Activated CD4-positive, CD25-positive, alpha-beta regulatory T cell treated with anti-CD3 and anti-CD28 coated beads, Interleukin-2, amount 50 U/mL, for 24 hours (primary cell): ENCODE data around the gene RNF31.
"Not testable (repeated sequence)": the region's sequence is repeated elsewhere in the genome, so short reads cannot be mapped to it uniquely, and the experiment has no call there.

Experiments used
- ATAC-seq, 2 donors: fragments of 150-1000 bp; cut with Tn5 transposase; one replicate each; pipeline ENCODE4 v1.10.0; 2021; ENCODE audit warnings: mild to moderate bottlenecking in 1 of 2, moderate library complexity in 1 of 2

RNF31 gene

DNA sequence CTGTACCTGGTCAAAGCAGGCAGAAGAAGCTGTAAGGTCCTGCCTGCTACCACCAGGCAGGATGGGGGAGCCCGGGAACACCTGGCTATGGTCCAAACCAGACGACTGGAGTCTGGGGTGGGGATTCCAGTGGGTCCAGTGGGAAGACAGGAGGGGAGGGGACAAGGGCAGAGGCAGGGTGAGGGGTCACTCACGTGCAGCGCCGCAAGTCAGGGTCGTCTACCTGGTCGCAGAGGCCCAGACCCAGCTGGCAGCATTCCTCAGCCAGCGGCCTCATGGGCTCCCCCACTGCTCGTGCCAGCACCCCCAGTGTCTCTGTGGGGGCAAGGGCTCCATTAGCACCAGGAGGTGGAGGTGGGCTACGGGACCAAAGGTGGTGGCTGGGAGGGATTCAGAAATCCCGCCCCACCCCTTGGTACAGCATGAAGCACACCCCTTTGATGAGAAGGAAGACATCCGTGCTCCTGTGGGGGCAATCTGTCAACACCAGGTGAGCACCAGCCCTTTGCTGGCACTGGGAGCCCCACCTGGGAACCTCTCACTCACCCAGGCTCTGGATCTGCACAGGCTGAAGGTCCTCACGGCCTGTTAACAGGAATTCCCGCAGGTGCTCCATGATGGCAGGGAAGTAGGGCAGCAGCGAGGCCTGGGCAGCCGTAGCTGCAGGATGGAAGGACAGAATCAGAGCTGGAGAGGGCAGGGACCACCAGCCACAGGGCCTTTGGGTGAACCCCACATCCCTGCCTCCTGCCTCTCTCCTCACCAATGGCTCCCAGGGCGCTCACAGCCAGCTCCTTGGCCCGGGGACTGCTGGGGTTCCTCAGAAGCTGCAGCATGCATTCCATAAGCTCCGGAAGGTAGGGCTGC is 37.0 kb downstream of the RNF31 start:
- ATAC-seq: no peak

DNA sequence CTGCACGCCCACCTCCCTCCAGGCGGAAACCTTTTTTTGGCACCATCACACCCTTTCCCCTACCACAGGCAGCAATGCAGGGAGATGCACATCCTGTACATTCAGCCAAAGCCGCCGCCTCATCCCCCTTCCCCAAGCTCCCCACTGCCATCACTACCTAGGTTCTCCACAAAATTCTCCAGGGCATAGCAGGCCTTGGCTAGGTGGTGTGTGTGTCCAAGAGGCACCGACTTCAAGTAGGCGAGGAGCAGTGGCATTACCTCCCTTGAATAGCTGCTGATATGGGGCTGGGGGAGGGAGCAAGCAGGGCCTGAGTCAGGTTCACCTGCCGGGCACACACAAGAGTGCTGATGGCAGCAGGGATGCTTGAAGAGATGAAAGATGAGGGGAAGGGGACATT is 37.7 kb downstream of the RNF31 start:
- no peak for ATAC-seq

DNA sequence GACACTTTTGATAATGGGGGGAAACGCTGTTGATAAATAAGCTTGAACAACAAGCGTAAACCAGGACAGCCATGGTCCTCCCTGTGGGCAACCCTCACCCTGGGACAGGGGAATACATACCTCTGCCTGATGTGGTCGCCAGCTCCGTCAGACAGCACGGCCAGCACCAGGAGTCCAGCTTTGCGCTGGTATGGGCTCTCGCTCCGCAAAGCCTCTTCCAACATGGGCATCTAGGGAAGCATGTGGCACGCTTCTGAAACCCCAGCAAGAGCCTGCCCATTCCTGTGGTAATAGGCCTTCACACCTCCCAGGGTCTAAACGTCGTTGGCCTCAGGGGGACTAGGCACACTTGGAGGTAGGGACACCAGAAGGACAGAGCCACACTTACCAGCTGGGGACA is 38.4 kb downstream of the RNF31 start:
- ATAC-seq: no peak

DNA sequence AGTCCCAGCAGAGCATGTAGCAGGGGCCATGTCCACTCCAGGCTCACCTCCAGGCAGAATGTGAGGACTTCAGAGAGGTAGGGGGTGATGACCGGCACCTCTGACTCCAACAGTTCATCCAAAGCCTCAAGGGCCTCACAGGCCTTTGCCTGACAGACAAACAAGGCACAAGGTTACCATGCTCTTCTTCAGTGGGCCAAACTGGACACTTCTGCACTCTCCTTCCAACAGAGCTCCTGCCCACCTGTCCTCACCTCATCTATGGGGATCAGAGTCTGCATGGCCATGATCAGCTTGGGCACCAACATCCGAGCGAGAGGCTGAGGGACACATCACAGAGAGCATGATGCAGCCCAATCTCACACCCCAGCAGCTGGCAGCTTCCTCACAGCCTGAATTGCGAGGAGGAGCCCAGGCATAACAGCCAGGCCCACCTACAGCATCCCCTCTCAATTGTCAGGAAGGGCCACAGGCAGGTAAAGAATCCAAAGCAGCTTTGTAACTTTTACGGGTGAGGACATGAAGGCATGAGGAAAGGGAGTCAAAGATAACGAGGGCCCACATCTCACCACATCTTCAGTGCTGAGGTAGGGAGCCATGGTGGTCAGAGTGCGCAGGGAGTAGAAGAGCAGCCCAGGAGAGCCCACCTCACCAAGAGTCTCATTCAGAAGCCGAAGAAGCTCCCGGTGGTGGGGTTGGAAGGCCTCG is 39.7 kb downstream of the RNF31 start:
- ATAC-seq: no peak

DNA sequence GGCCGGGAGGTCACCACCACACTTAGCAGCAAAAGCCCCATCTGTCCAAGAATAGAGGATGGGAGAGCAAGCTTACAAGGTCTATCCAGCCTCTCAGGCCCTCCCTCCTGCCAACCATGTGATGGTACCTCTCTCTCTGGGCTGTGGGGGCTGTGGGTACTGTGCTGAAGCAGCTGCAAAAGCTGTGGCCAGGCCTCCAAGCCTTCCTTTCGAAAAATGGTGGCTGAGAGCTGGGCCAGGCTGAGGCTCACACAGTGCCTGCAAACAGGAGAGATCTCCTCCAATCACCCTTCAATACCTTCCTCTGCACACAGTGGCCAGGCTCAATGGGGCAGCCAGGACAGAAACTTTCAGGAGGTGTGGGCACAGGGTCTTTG is 40.2 kb downstream of the RNF31 start:
- no peak for ATAC-seq

DNA sequence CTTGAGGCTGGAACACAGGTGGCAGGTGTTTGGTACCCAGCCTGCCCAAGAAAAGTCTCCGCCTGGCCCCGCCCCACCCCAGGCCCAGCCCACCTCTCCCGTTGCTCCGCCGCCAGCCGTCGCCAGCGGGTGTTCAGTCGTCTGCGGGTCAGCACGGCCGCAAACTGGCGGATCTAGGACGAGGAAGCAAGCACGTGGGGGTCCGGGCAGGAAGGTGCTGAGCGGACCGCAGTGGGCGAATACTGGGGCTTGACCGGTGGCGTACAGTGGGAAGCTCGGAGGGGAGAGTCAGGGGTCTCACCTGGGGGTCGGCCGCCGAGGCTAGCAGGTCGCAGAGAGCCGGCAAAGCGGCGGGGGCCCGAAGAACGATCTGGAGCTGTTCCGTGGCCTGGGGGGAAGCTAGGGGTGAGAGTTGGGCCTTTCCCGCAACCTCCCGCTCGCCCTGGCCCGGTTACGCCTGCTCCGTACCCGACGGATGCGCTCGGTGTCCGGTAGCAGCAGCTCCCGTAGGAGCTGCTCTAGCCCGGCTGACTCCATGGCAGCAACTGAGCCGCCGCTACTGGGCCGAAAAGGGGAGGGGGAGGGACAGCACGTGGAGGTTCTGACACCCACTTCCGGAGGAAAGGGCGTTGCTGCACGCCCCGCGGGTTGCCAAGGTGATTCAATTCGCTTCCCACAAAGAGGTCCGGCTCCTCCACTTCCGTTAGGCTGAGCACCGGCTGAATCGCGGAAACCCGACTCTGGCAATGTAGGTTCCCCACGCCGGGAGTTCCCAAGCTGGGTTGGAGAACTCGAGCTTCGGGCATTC is 41.2 kb downstream of the RNF31 start, which contains the start of gene IPO4:
Gene IPO4, minus strand, starts transcription at position 566 of the 808 bp plus-strand sequence. Its CDS starts 29 bp downstream, at position 537.
- ATAC-seq: peak; percentile 93 to 94

DNA sequence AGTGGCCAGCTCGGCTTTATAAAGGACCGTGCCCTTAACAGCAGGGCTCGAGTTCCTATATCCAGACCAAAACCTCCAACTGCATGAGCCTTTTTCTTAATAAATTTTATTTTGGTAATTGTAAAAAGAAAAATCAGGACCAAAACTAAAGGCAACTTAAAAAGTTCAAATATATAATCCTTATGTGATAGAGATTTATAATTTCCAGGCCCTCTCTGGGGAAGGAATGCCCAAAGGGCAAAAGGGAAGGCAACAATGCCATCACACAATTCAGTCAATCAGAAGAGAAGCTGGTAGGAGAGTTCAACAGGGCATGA is 41.7 kb downstream of the RNF31 start:
- ATAC-seq: no peak

DNA sequence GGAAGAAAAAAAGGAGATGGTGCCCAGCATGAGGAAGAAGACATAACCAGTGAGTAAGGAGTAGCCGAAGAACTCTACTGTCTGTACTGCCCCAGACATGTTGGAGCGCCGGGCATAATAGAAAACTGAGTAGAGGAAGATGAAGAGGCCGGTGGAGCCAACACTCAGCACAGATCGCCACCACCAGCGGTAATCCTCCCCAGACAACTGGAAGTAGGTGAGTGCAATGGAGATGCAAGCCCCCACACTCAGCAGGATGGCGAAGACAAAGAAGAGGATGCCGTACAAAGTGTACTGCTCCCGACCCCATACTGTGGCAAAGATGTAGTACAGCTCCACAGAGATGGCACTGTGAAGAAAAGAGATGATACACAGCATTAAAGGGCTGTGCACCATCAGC is 42.2 kb downstream of the RNF31 start:
- no peak for ATAC-seq

DNA sequence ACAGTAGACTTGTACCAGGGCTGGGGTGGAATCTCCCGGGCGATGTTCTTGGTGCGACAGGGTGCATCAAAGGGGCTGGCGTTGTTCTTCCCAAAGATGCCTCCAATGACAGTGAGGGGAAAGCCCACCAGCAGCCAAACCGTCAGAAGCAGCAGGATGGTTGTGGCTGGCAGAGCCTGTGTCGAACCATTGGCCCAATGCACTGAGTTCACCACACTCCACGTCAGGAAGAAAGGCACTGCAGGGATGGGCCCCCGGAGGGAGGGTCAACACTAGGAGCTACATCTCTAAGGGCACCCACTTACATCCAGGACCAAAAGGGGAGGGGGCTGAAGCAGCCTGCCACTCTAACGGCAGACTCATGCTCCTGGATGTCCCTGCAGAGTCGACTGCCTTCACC is 43.1 kb downstream of the RNF31 start:
- no peak for ATAC-seq

DNA sequence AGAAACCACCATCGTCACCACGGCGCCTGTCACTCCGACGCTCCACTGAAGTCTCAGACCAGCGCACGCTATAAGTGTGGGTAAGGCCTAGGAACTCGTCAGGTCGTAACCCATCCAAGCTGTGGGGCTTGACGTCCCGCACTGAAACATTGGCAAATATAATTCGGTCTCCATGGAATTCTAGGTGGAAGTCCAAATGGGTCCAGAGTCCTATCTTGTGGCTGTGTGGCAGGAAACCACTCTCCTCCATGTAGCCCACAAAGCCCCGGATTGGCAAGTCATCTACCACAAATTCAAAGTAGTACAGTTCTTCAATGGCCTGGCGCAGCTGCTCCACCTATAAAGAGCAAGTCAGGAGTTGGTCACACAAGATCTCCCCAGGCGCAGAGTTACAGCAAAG is 45.6 kb downstream of the RNF31 start:
- ATAC-seq: no peak

DNA sequence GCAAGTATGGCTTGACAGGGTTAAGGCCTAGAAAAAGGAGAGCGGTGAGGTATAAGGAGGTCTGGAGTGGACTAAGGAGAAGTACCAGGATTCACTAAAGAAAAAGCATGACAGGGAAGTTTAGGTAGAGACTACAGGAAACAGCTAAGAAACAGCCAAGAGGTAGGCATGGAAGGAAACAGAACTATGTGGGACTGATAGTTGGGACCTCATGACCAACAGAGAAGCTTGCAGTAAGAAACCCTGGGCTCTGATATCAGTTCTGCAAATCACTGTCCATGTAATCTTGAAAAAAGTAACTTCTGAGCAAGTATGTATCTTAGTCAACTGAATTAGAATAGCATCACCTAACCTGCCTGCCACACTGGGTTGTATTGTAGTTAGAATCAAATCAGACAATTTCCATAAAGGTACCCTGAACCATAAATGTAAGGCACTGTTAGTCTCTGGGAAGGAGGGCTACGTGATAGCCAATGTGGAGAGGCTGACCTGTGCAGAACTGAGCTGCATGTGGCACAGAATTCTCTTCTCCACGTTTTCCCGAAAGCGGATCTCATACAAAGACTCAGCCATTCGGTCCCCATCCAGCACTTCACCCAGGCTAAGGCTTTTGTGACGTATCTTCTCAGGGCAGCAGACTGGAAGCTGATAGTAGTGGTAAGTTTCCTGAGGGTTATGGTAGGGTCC is 47.0 kb downstream of the RNF31 start:
- no peak for ATAC-seq

DNA sequence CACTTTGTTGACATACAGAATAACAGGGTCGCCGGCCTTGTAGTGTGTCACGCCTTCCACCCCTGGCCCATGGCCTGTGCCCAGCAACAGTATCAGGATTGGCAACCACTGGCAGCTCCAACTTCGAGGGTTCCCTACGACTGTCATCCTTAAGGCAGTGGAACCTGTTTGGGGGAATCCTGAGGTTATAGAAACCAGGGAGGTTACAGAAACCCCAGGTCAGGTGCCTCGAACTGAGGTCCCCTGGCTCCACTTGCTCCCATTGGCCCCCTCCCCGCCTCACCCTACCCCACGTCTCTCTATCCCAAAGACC is 47.5 kb downstream of the RNF31 start:
- ATAC-seq: no peak

DNA sequence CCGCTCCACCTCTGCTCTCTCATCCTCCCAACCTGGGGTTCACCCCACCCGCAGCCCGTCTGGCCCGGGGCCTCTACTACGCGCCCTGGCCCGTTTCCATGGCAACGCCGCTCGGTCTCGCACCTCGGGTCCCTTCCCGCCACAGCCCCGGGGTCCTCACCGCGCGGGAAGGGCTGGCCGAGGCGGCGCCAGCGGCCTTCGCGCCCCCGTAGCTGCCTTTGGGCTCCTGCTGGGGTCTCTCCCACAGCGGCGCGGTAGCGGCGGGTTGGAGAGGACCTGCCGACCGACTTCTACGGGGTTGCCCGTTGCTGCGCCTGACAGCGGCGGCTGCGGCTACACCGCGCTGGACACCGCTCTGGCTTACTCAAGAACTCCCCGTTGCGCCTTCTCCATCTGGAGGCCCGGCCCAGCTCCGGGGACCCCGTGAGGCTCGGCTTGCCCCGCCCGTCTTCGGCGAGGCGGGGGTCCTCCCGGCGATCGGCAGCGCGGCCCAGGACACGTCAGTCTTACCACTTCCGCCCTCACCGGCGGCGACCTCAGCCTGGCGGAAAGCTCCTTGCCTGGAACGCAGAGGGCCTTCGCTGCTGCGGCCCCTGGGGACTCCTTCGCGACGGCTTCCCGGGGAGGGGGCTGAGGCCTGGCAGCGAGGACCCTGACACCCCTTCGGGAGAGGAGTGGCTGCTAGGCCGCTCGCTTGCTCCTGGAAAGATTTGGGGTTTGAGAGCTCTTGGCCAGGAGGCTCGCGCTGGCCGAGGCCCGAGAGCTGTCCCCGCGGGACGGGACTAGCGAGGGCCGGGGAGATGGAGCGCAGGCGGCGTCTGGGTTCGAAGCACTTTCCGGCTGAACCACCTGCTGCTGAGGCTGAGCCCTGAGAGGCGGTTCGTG is 48.1 kb downstream of the RNF31 start, which contains the start of gene TM9SF1:
Gene TM9SF1, minus strand, starts transcription at position 256 of the 885 bp plus-strand sequence. CDS start 422 bp downstream, outside the sequence.
- ATAC-seq: peak; percentile 93 to 97

DNA sequence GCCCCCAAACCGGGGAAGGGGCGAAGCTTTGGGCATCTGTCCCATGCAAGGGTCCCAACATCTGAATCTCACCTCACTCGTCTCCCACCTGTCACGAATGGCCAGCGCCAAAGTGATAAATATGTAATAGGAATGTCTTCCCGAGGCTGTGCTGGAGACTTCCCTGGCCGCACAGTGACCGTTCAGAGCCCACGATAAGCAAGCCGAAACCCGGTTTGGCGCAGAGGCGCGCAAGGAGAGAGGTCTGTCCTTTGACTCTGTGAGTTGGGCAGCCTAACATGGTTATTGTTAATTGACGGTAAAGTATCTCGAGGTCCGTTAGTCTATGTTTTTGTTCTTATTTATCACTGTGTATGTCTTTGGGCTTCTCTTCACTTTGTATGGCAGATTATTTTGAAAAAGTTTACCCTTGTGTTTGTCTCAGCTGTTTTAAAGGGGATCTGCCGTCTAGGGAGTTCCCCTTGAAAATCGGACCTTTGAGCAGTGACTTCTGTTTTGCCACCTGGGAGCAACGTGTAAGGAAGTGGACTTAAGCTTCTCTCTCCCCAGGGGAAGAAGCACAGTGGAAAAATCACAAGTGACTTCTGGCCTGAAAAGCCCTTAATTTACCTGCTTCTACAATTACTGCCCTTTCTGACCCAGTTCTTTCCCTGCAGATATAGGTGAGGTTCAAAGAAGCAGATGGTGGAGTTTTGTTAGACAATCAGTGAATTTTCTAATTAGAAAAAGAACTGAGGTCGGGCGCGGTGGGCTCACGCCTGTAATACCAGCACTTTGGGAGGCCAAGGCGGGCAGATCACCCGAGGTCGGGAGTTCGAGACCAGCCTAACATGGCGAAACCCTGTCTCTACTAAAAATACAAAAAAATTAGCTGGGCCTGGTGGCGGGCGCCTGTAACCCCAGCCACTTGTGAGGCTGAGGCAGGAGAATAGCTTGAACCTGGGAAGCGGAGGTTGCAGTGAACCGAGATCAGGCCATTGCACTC is 49.1 kb downstream of the RNF31 start:
- no peak for ATAC-seq

DNA sequence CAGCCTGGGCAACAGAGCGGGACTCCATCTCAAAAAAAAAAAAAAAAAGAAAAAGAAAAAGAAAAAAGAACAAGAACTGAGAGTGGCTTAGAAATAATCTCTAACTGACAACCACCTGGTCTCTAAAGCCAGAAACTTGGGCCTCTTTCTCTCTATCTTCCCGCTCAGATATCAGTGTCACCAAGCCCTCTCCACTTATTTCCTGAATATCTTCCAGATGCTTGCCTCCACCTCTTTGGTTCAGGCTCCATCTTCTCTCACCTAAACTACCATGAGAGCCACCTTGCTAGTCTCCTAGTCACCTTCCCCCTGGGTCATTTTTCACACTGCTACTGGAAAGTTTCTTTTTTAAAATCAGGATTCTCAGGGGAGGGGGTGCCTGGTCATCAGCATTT is 49.8 kb downstream of the RNF31 start:
- no peak for ATAC-seq

DNA sequence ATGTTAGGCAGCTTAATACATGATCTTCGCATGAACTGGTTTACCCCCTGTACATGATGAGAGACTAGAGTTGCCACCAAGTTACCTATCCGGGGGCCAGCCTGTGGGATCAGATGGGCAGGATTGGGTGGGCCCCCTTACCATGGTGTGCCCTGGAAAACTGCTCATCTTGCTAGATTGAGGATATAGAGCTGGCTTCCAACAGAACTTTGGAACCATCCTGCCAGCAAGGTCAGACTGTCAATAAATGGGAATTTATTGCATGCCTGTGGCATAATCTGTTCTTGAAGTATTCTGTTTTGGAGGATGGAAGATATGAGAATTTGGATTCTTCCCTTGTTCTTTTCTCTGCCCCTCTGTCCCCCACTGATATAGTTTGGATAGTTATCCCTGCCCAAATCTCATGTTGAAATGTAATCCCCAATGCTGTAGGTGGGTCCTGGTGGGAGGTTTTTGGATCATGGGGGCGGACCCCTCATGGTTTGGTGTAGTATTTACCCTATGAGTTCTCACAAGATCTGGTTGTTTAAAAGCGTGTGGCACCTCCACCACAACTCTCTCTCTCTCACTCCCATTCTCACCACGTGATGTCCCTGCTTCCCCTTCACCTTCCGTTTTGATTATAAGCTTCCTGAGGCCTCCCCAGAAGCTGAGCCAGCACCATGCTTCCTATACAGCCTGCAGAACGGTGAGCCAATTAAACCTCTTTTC is 51.7 kb downstream of the RNF31 start:
- no peak for ATAC-seq

DNA sequence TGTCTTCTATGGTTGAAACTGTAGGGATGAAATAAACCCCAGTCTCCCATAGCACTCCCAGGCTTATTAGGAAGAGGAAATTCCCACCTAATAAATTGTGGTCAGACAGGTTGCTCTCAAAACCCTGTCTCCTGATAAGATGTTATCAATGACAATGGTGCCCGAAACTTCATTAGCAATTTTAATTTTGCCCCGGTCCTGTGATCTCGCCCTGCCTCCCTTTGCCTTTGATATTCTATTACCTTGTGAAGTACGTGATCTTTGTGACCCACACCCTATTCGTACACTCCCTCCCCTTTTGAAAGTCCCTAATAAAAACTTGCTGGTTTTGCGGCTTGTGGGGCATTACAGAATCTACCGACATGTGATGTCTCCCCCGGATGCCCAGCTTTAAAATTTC is 55.2 kb downstream of the RNF31 start:
- not testable (repeated sequence) for ATAC-seq

DNA sequence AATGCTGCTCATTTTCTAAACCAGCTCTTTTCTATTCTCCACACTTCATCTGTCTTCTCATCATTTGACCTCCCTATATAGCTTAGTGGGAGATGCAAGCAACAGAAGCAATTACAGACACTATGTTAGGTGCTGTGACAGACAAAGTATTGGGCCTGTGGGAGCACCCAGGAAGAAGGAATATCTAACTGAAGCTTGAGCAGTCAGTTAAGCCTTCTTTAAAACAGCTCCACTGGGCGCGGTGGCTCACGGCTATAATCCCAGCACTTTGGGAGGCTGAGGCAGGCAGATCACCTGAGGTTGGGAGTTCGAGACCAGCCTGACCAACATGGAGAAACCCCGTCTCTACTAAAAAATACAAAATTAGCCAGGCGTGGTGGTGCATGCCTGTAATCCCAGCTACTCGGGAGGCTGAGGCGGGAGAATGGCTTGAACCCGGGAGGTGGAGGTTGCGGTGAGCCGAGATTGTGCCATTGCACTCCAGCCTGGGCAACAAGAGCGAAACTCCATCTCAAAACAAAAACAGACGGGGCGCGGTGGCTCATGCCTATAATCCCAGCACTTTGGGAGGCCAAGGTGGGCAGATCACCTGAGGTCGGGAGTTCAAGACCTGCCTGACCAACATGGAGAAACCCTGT is 56.1 kb downstream of the RNF31 start:
- ATAC-seq: not testable (repeated sequence)
